SK-N-SH (cell line): ENCODE data around the gene ORC5. TPM values are rescaled to one million over a fixed set of nuclear protein-coding genes. Genes with fewer than 3 reads are reported as not detected.

Experiments
- CTCF ChIA-PET: fragments of 300-600, 350-600 bp; formaldehyde crosslinking; extraction: SDS; loops from one replicate; lab custom pipeline; 2021; lab: Yijun Ruan, JAX
- POLR2A ChIA-PET: fragments of 350-600 bp; sonication (Branson Sonifier 250); formaldehyde crosslinking; extraction: SDS; loops from one replicate; lab custom pipeline; 2020; ENCODE audit warnings: antibody characterized with exemption, inconsistent platforms; lab: Yijun Ruan, JAX
- DNase-seq: peaks from one replicate; pipeline ENCODE4 v3.0.0; 2012
- H2AFZ ChIP-seq: fragments of 200-600 bp; sonication (generic); 2 replicates; pipeline ENCODE4 v1.8.1; 2016; ENCODE audit warnings: antibody characterized with exemption, mild to moderate bottlenecking, low read depth
- H3F3A ChIP-seq: fragments of 200-600 bp; sonication (generic); replicated peaks from 2 replicates; pipeline ENCODE3; 2016; ENCODE audit warnings: antibody characterized with exemption, mild to moderate bottlenecking; ENCODE audit not compliant: insufficient read depth
- H3K27ac ChIP-seq, 2 experiments: fragments of 200-500 bp in 1 of 2; fragments of 200-600 bp in 1 of 2; sonication (Bioruptor generic) in 1 of 2; sonication (generic), shearing (Covaris generic) in 1 of 2; 2 replicates each; pipeline versions ENCODE4 v1.5.1 to v1.6.1; 2014 to 2016; ENCODE audit warnings: low read depth in 2 of 2, inconsistent platforms in 1 of 2, low read length in 1 of 2, mild to moderate bottlenecking in 1 of 2, mixed read lengths in 1 of 2
- H3K27me3 ChIP-seq: fragments of 200-600 bp; sonication (generic), shearing (Covaris generic); 2 replicates; pipeline ENCODE4 v1.6.1; 2016; ENCODE audit warnings: mixed run types; ENCODE audit not compliant: insufficient read depth
- H3K36me3 ChIP-seq, 2 experiments: fragments of 200-500 bp in 1 of 2; fragments of 200-600 bp in 1 of 2; sonication (Bioruptor generic) in 1 of 2; sonication (generic) in 1 of 2; replicated peaks in 1 of 2; 2 replicates each; pipeline versions ENCODE3 to v1.5.1; 2014 to 2016; ENCODE audit warnings: low read length in 1 of 2, mild to moderate bottlenecking in 1 of 2; ENCODE audit not compliant: insufficient read depth in 2 of 2, control insufficient read depth in 1 of 2
- H3K4me1 ChIP-seq, 2 experiments: fragments of 200-500 bp in 1 of 2; fragments of 200-600 bp in 1 of 2; sonication (Bioruptor generic) in 1 of 2; sonication (generic), shearing (Covaris generic) in 1 of 2; 2 replicates each; pipeline versions ENCODE4 v1.5.1 to v1.6.1; 2014 to 2016; ENCODE audit warnings: low read depth in 1 of 2, low read length in 1 of 2, mixed run types in 1 of 2; ENCODE audit not compliant: insufficient read depth in 2 of 2, control insufficient read depth in 1 of 2
- H3K4me2 ChIP-seq: fragments of 200-600 bp; sonication (generic), shearing (Covaris generic); 2 replicates; pipeline ENCODE4 v1.6.1; 2017; ENCODE audit warnings: mixed run types
- H3K4me3 ChIP-seq, 2 experiments: fragments of 200-500 bp in 1 of 2; fragments of 200-600 bp in 1 of 2; sonication (Bioruptor generic) in 1 of 2; sonication (generic), shearing (Covaris generic) in 1 of 2; 2 replicates each; pipeline versions ENCODE4 v1.5.1 to v1.8.1; 2014 to 2016; ENCODE audit warnings: low read depth in 2 of 2, inconsistent platforms in 1 of 2, low read length in 1 of 2, mild to moderate bottlenecking in 1 of 2, mixed read lengths in 1 of 2, moderate library complexity in 1 of 2
- H3K79me2 ChIP-seq: fragments of 200-600 bp; sonication (generic); 2 replicates; pipeline ENCODE4 v1.8.1; 2017; ENCODE audit warnings: mild to moderate bottlenecking; ENCODE audit not compliant: insufficient read depth
- H3K9ac ChIP-seq: fragments of 200-600 bp; sonication (generic); 2 replicates; pipeline ENCODE4 v1.6.1; 2017; ENCODE audit warnings: mixed run types
- H3K9me2 ChIP-seq: fragments of 200-600 bp; sonication (generic); 2 replicates; pipeline ENCODE4 v1.6.1; 2017; ENCODE audit warnings: mixed run types
- H3K9me3 ChIP-seq: fragments of 200-600 bp; sonication (generic); 2 replicates; pipeline ENCODE4 v1.6.1; 2017; ENCODE audit warnings: mixed run types, mild to moderate bottlenecking, moderate library complexity
- H4K20me1 ChIP-seq: fragments of 200-600 bp; sonication (generic); 2 replicates; pipeline ENCODE4 v1.6.1; 2017; ENCODE audit warnings: mild to moderate bottlenecking, mixed run types; ENCODE audit not compliant: insufficient read depth
- CHD2 ChIP-seq: fragments of 150-350 bp; IDR thresholded peaks from 2 replicates; pipeline ENCODE4 v1.6.1; 2018; ENCODE audit warnings: low read length; ENCODE audit not compliant: partially characterized antibody
- EP300 ChIP-seq, 2 experiments: IDR thresholded peaks; 2 replicates each; pipeline versions ENCODE4 v1.4.0 to v1.6.1; 2012; ENCODE audit warnings: borderline replicate concordance in 1 of 2, low read depth in 1 of 2, low read length in 1 of 2
- EZH2phosphoT487 ChIP-seq: fragments of 200-600 bp; sonication (generic); IDR thresholded peaks from 2 replicates; pipeline ENCODE4 v1.6.1; 2017; ENCODE audit warnings: low read depth, mixed run types, mild to moderate bottlenecking, antibody characterized with exemption, moderate library complexity, borderline replicate concordance
- FOSL2 ChIP-seq: IDR thresholded peaks from 2 replicates; pipeline ENCODE4 v1.4.0; 2012; ENCODE audit warnings: low read depth, mild to moderate bottlenecking, moderate library complexity, borderline replicate concordance
- FOXJ3 ChIP-seq: sonication (generic); formaldehyde crosslinking; IDR thresholded peaks from 2 replicates; pipeline ENCODE4 v1.5.1; 2020; ENCODE audit warnings: mild to moderate bottlenecking, missing genetic modification reagents
- FOXM1 ChIP-seq: IDR thresholded peaks from 2 replicates; pipeline ENCODE4 v1.4.0; 2012; ENCODE audit warnings: low read depth, mild to moderate bottlenecking
- GABPA ChIP-seq: IDR thresholded peaks from 2 replicates; pipeline ENCODE4 v1.4.0; 2012; ENCODE audit warnings: low read depth, mild to moderate bottlenecking
- GATA2 ChIP-seq: sonication (generic); formaldehyde crosslinking; IDR thresholded peaks from 2 replicates; pipeline ENCODE4 v1.5.0; 2020; ENCODE audit warnings: mild to moderate bottlenecking, missing genetic modification reagents
- JUND ChIP-seq: IDR thresholded peaks from 2 replicates; pipeline ENCODE4 v1.4.0; 2012
- NRF1 ChIP-seq: IDR thresholded peaks from 2 replicates; pipeline ENCODE4 v1.6.1; 2012; ENCODE audit warnings: low read depth, mild to moderate bottlenecking, low read length
- SMC3 ChIP-seq: IDR thresholded peaks from 2 replicates; pipeline ENCODE4 v1.6.1; 2012; ENCODE audit warnings: low read depth, low read length, improper control_type of control experiment
- TAF1 ChIP-seq: IDR thresholded peaks from 2 replicates; pipeline ENCODE4 v1.6.1; 2012; ENCODE audit warnings: low read depth, mild to moderate bottlenecking, low read length, moderate library complexity, borderline replicate concordance
- TEAD4 ChIP-seq: IDR thresholded peaks from 2 replicates; pipeline ENCODE4 v1.4.0; 2012; ENCODE audit warnings: mild to moderate bottlenecking, borderline replicate concordance; ENCODE audit not compliant: insufficient read depth
- YY1 ChIP-seq: IDR thresholded peaks from 2 replicates; pipeline ENCODE4 v1.4.0; 2012; ENCODE audit warnings: low read depth, mild to moderate bottlenecking
- WGBS: methylation state at CpG from one replicate; pipeline ENCODE4 v1.1.6; 2017; ENCODE audit warnings: low lambda C conversion rate; 5-methylcytosine and 5-hydroxymethylcytosine counted together
- polyA plus RNA-seq, 3 experiments: library from polyadenylated mRNA; depleted of rRNA; stranded (reverse); fragments of >200 nt; gene quantifications; 2 replicates each; pipeline ENCODE4 v1.2.3, GENCODE V29; 2012
- TF ChIP-seq, protein P1 (sequence below): IDR thresholded peaks from 2 replicates; pipeline ENCODE4 v1.4.0; 2012; ENCODE audit warnings: low read depth, borderline replicate concordance
- TF ChIP-seq, protein P2 (sequence below): IDR thresholded peaks from 2 replicates; pipeline ENCODE4 v1.6.1; 2012; ENCODE audit warnings: mild to moderate bottlenecking, low read depth, low read length, moderate library complexity
- TF ChIP-seq, protein P3 (sequence below): IDR thresholded peaks from 2 replicates; pipeline ENCODE4; 2012

The ORC5 gene
- polyA plus RNA-seq, 1 of the 3 experiments (the other 2 are of a cell fraction): 4.7 TPM

DNA sequence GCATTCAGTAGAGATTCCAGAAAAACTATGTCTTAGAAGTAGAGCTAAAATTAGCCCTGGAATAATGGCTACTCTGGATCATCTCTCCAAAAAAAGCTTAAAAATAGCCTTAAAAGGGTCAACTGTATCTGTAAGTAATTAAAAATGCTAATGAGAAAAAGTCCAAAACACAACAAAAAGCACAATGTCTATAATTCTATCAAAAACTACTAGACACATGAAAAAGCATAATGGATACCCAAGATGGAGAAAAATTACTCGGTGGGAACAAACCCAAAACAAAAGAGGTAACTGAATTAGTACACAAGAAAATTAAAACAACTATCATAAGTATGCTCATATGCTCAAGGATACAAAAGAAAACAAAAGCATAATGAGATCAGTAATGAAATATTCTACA, 15.4 kb downstream of the ORC5 start:
- no peaks in the 10 kb centered on the region for H4K20me1 ChIP-seq
- 100% methylated on average over 1 of the region's 1 CpG for WGBS
- no peaks in the 10 kb centered on the region for H3K9me2 ChIP-seq
- peaks cover 9% of the 10 kb centered on the region for H3K79me2 ChIP-seq
- TF ChIP-seq JUND (no peak), FOSL2 (no peak), CHD2 (no peak), FOXM1 (no peak), SMC3 (no peak), GABPA (no peak), FOXJ3 (no peak), TEAD4 (no peak), TAF1 (no peak), GATA2 (CRISPR knock-in tag) (no peak), YY1 (no peak), EZH2phosphoT487 (no peak), EP300 (IDR thresholded peaks at IDR 0.05; ENCODE audit: borderline replicate concordance in 1 of 2, low read depth in 1 of 2, low read length in 1 of 2) (no peak), NRF1 (no peak)
- TF ChIP-seq, protein P1, sequence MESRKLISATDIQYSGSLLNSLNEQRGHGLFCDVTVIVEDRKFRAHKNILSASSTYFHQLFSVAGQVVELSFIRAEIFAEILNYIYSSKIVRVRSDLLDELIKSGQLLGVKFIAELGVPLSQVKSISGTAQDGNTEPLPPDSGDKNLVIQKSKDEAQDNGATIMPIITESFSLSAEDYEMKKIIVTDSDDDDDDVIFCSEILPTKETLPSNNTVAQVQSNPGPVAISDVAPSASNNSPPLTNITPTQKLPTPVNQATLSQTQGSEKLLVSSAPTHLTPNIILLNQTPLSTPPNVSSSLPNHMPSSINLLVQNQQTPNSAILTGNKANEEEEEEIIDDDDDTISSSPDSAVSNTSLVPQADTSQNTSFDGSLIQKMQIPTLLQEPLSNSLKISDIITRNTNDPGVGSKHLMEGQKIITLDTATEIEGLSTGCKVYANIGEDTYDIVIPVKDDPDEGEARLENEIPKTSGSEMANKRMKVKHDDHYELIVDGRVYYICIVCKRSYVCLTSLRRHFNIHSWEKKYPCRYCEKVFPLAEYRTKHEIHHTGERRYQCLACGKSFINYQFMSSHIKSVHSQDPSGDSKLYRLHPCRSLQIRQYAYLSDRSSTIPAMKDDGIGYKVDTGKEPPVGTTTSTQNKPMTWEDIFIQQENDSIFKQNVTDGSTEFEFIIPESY: no peak
- TF ChIP-seq, protein P2, sequence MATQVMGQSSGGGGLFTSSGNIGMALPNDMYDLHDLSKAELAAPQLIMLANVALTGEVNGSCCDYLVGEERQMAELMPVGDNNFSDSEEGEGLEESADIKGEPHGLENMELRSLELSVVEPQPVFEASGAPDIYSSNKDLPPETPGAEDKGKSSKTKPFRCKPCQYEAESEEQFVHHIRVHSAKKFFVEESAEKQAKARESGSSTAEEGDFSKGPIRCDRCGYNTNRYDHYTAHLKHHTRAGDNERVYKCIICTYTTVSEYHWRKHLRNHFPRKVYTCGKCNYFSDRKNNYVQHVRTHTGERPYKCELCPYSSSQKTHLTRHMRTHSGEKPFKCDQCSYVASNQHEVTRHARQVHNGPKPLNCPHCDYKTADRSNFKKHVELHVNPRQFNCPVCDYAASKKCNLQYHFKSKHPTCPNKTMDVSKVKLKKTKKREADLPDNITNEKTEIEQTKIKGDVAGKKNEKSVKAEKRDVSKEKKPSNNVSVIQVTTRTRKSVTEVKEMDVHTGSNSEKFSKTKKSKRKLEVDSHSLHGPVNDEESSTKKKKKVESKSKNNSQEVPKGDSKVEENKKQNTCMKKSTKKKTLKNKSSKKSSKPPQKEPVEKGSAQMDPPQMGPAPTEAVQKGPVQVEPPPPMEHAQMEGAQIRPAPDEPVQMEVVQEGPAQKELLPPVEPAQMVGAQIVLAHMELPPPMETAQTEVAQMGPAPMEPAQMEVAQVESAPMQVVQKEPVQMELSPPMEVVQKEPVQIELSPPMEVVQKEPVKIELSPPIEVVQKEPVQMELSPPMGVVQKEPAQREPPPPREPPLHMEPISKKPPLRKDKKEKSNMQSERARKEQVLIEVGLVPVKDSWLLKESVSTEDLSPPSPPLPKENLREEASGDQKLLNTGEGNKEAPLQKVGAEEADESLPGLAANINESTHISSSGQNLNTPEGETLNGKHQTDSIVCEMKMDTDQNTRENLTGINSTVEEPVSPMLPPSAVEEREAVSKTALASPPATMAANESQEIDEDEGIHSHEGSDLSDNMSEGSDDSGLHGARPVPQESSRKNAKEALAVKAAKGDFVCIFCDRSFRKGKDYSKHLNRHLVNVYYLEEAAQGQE: no peak
- TF ChIP-seq, protein P3, sequence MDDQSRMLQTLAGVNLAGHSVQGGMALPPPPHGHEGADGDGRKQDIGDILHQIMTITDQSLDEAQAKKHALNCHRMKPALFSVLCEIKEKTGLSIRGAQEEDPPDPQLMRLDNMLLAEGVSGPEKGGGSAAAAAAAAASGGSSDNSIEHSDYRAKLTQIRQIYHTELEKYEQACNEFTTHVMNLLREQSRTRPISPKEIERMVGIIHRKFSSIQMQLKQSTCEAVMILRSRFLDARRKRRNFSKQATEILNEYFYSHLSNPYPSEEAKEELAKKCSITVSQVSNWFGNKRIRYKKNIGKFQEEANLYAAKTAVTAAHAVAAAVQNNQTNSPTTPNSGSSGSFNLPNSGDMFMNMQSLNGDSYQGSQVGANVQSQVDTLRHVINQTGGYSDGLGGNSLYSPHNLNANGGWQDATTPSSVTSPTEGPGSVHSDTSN: no peak
- H3K9ac ChIP-seq: no peak overlapping the region
- H3K27ac ChIP-seq: no peak overlapping the region
- H3K4me1 ChIP-seq: no peaks in the 10 kb centered on the region
- peaks cover 81 to 93% of the 10 kb centered on the region in 2 experiments for H3K36me3 ChIP-seq
- no peak overlapping the region for H3K4me3 ChIP-seq
- H3F3A ChIP-seq: no peaks in the 10 kb centered on the region
- ChIA-PET POLR2A (interaction anchor here (0.7 kb wide), 1 partner anchor 19 kb away, joined by 3 read pairs; no protein-coding TSS in a partner anchor), CTCF (interaction anchor here (1.0 to 1.5 kb wide), 3 partner anchors 8 to 1238 kb away, joined by 3 to 4 read pairs (median 3); no protein-coding TSS in a partner anchor)
- no peak for DNase-seq
- no peak overlapping the region for H3K4me2 ChIP-seq
- H3K27me3 ChIP-seq: no peaks in the 10 kb centered on the region
- no peak overlapping the region for H2AFZ ChIP-seq
- H3K9me3 ChIP-seq: no peaks in the 10 kb centered on the region
